GM23338 (cell line): ENCODE data around the gene FICD. TPM values are rescaled to one million over a fixed set of nuclear protein-coding genes. Genes with fewer than 3 reads are reported as not detected.

ENCODE experiments used
- ATAC-seq: fragments of 200-7000 bp; cut with Tn5 transposase; 3 replicates; pipeline ENCODE4 v1.9.1; 2020
- DNase-seq: peaks from one replicate; pipeline ENCODE4 v3.0.0-alpha.2; 2015; ENCODE audit warnings: low spot score
- H2AFZ ChIP-seq: fragments of 200-600 bp; sonication (generic); 2 replicates; pipeline ENCODE4 v1.8.0; 2016; ENCODE audit warnings: antibody characterized with exemption, mild to moderate bottlenecking, moderate library complexity
- H3F3A ChIP-seq: fragments of 200-600 bp; sonication (generic); replicated peaks from 2 replicates; pipeline ENCODE4 v1.8.0; 2017; ENCODE audit warnings: antibody characterized with exemption, mixed run types, low read depth
- H3K27ac ChIP-seq: fragments of 200-600 bp; sonication (generic); 2 replicates; pipeline ENCODE4 v1.6.1; 2016; ENCODE audit warnings: low read depth
- H3K27me3 ChIP-seq: fragments of 200-600 bp; sonication (generic); 2 replicates; pipeline ENCODE4 v1.8.0; 2016; ENCODE audit warnings: mild to moderate bottlenecking, mixed run types, moderate library complexity; ENCODE audit not compliant: insufficient read depth
- H3K36me3 ChIP-seq: fragments of 200-600 bp; sonication (generic); 2 replicates; pipeline ENCODE4 v1.8.0; 2016; ENCODE audit warnings: mild to moderate bottlenecking; ENCODE audit not compliant: insufficient read depth
- H3K4me1 ChIP-seq: fragments of 200-600 bp; sonication (generic); 2 replicates; pipeline ENCODE4 v1.8.0; 2016; ENCODE audit warnings: mild to moderate bottlenecking, moderate library complexity; ENCODE audit not compliant: insufficient read depth
- H3K4me2 ChIP-seq: fragments of 200-600 bp; sonication (generic); 2 replicates; pipeline ENCODE4 v1.7.1; 2017; ENCODE audit warnings: mixed run types
- H3K4me3 ChIP-seq: fragments of 200-600 bp; sonication (generic); 2 replicates; pipeline ENCODE4 v1.6.1; 2016; ENCODE audit warnings: mixed run types
- H3K79me2 ChIP-seq: fragments of 200-600 bp; sonication (generic); replicated peaks from 2 replicates; pipeline ENCODE4 v1.8.0; 2017; ENCODE audit warnings: mild to moderate bottlenecking; ENCODE audit not compliant: insufficient read depth
- H3K9me2 ChIP-seq: fragments of 200-600 bp; sonication (generic); 2 replicates; pipeline ENCODE4 v1.8.0; 2017; ENCODE audit not compliant: insufficient read depth
- H4K20me1 ChIP-seq: fragments of 200-600 bp; sonication (generic); replicated peaks from 2 replicates; pipeline ENCODE4 v1.8.0; 2017; ENCODE audit warnings: mild to moderate bottlenecking; ENCODE audit not compliant: insufficient read depth
- H3K27ac Mint-ChIP-seq: 2 replicates; pipeline ENCODE4 v1.8.0; 2020; ENCODE audit warnings: inconsistent platforms, mild to moderate bottlenecking, moderate library complexity, mixed read lengths
- H3K27me3 Mint-ChIP-seq: 3 replicates; pipeline ENCODE4 v1.8.0; 2022; ENCODE audit warnings: low read depth, mild to moderate bottlenecking, moderate library complexity, mixed read lengths, inconsistent platforms; ENCODE audit not compliant: insufficient read depth, poor library complexity
- H3K36me3 Mint-ChIP-seq: 3 replicates; pipeline ENCODE4 v1.8.0; 2021; ENCODE audit warnings: low read depth, mild to moderate bottlenecking, inconsistent platforms, moderate library complexity, mixed read lengths
- H3K4me1 Mint-ChIP-seq: 3 replicates; pipeline ENCODE4 v1.8.0; 2020; ENCODE audit warnings: mild to moderate bottlenecking, inconsistent platforms, mixed read lengths
- H3K4me3 Mint-ChIP-seq: 3 replicates; pipeline ENCODE4 v1.8.0; 2021; ENCODE audit warnings: moderate library complexity, mild to moderate bottlenecking, inconsistent platforms, mixed read lengths
- H3K9me3 Mint-ChIP-seq: 3 replicates; pipeline ENCODE4 v1.8.0; 2020; ENCODE audit warnings: moderate library complexity, mild to moderate bottlenecking, inconsistent platforms, mixed read lengths
- CREB1 ChIP-seq: fragments of 250-450 bp; sonication (Bioruptor Pico); IDR thresholded peaks from 2 replicates; pipeline ENCODE4 v1.5.0; 2020; ENCODE audit warnings: low read depth, mild to moderate bottlenecking, moderate library complexity
- EZH2 ChIP-seq: fragments of 200-600 bp; sonication (generic); IDR thresholded peaks from one replicate; pipeline ENCODE4 v1.8.0; 2017; ENCODE audit warnings: antibody characterized with exemption, mild to moderate bottlenecking, low read depth; ENCODE audit not compliant: unreplicated experiment
- EZH2phosphoT487 ChIP-seq: fragments of 200-600 bp; sonication (generic); IDR thresholded peaks from one replicate; pipeline ENCODE4 v1.8.1; 2018; ENCODE audit warnings: antibody characterized with exemption; ENCODE audit not compliant: unreplicated experiment
- JUNB ChIP-seq: IDR thresholded peaks from one replicate; pipeline ENCODE4 v1.6.1; 2016; ENCODE audit warnings: antibody characterized with exemption; ENCODE audit not compliant: unreplicated experiment
- NANOG ChIP-seq: IDR thresholded peaks from 2 replicates; pipeline ENCODE4 v1.6.1; 2016; ENCODE audit warnings: antibody characterized with exemption, borderline replicate concordance
- STAT1 ChIP-seq: IDR thresholded peaks from one replicate; pipeline ENCODE4 v1.6.1; 2016; ENCODE audit warnings: antibody characterized with exemption; ENCODE audit not compliant: unreplicated experiment
- ZNF114 ChIP-seq: fragments of 250-450 bp; sonication (Bioruptor Pico); IDR thresholded peaks from 2 replicates; pipeline ENCODE4 v1.5.0; 2020; ENCODE audit warnings: mild to moderate bottlenecking, moderate library complexity
- ZNF331 ChIP-seq: fragments of 250-450 bp; sonication (Bioruptor Pico); IDR thresholded peaks from 2 replicates; pipeline ENCODE4 v1.5.0; 2020; ENCODE audit warnings: low read depth, mild to moderate bottlenecking, moderate library complexity
- ZNF462 ChIP-seq: fragments of 250-450 bp; sonication (Bioruptor Pico); IDR thresholded peaks from 2 replicates; pipeline ENCODE4 v1.5.0; 2020; ENCODE audit warnings: mild to moderate bottlenecking, moderate library complexity
- polyA plus RNA-seq: library from polyadenylated mRNA; unstranded; fragments of >200 nt; fragmentation: Nextera tagmentation; extraction: Ambion mirVana; gene quantifications from 2 replicates; pipeline ENCODE4 v1.2.1, GENCODE V29; 2016
- total RNA-seq: library from RNA; depleted of rRNA; stranded (reverse); fragments of >200 nt; shearing (Covaris generic); gene quantifications from 2 replicates; pipeline ENCODE4 v1.2.3, GENCODE V29; 2014
- TF ChIP-seq, protein P1 (sequence below): IDR thresholded peaks from 2 replicates; pipeline ENCODE4 v1.6.1; 2016; ENCODE audit warnings: antibody characterized with exemption
- TF ChIP-seq, protein P2 (sequence below), 2 experiments: fragments of 200-600 bp in 1 of 2; sonication (generic) in 1 of 2; conservative IDR thresholded peaks; 2 replicates each; pipeline versions ENCODE4 v1.5.1 to v1.6.1; 2016 to 2017; ENCODE audit warnings: antibody characterized with exemption in 2 of 2, low read depth in 2 of 2, mild to moderate bottlenecking in 2 of 2, moderate library complexity in 1 of 2

The FICD gene
- total and polyA plus RNA-seq, 2 experiments from 2014 or later: 4.9 to 5.3 TPM

- no peak for TF ChIP-seq ZNF462
- no peak for TF ChIP-seq CREB1
- TF ChIP-seq ZNF331 (CRISPR knock-in tag): no peak
- TF ChIP-seq ZNF114 (CRISPR knock-in tag): no peak
- no peak for TF ChIP-seq JUNB
- TF ChIP-seq EZH2phosphoT487: no peak
- no peak for TF ChIP-seq STAT1
- TF ChIP-seq NANOG: no peak
- no peak for TF ChIP-seq EZH2
These were observed 41.5 kb upstream of the FICD start (continued) for GRCh38 chr12:108473400-108474055.

GRCh38 chr12:108475396-108475795 is 39.7 kb upstream of the FICD start:
- H3K27ac ChIP-seq: no peak overlapping the region
- Mint-ChIP-seq H3K36me3 (no peaks in the 10 kb centered on the region), H3K27me3 (peaks cover 2% of the 10 kb centered on the region), H3K4me3 (no peak overlapping the region), H3K4me1 (no peaks in the 10 kb centered on the region), H3K27ac (no peak overlapping the region), H3K9me3 (no peaks in the 10 kb centered on the region)
- no peaks in the 10 kb centered on the region for H3K27me3 ChIP-seq
- H3K4me1 ChIP-seq: no peaks in the 10 kb centered on the region; the same call in 1 of the 2 replicates
- DNase-seq (no peak), ATAC-seq (no peak)
- no peaks in the 10 kb centered on the region for H3K36me3 ChIP-seq
- H3K9me2 ChIP-seq: peaks cover 7% of the 10 kb centered on the region
- H2AFZ ChIP-seq: no peak overlapping the region
- H3K4me2 ChIP-seq: no peak overlapping the region
- no peak overlapping the region for H3K4me3 ChIP-seq
- no peaks in the 10 kb centered on the region for H4K20me1 ChIP-seq
- TF ChIP-seq, protein P1, sequence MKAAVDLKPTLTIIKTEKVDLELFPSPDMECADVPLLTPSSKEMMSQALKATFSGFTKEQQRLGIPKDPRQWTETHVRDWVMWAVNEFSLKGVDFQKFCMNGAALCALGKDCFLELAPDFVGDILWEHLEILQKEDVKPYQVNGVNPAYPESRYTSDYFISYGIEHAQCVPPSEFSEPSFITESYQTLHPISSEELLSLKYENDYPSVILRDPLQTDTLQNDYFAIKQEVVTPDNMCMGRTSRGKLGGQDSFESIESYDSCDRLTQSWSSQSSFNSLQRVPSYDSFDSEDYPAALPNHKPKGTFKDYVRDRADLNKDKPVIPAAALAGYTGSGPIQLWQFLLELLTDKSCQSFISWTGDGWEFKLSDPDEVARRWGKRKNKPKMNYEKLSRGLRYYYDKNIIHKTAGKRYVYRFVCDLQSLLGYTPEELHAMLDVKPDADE: no peak
- TF ChIP-seq, protein P2, sequence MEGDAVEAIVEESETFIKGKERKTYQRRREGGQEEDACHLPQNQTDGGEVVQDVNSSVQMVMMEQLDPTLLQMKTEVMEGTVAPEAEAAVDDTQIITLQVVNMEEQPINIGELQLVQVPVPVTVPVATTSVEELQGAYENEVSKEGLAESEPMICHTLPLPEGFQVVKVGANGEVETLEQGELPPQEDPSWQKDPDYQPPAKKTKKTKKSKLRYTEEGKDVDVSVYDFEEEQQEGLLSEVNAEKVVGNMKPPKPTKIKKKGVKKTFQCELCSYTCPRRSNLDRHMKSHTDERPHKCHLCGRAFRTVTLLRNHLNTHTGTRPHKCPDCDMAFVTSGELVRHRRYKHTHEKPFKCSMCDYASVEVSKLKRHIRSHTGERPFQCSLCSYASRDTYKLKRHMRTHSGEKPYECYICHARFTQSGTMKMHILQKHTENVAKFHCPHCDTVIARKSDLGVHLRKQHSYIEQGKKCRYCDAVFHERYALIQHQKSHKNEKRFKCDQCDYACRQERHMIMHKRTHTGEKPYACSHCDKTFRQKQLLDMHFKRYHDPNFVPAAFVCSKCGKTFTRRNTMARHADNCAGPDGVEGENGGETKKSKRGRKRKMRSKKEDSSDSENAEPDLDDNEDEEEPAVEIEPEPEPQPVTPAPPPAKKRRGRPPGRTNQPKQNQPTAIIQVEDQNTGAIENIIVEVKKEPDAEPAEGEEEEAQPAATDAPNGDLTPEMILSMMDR (conservative IDR thresholded peaks at IDR 0.05; ENCODE audit: low read depth in 2 of 2): no peak
- TF ChIP-seq STAT1: no peak
- TF ChIP-seq CREB1: no peak
- no peak for TF ChIP-seq ZNF331 (CRISPR knock-in tag)
- no peaks in the 10 kb centered on the region for H3K79me2 ChIP-seq
- H3F3A ChIP-seq: no peaks in the 10 kb centered on the region
